ENCODE measurements around the gene UPF3B.
"Not testable (repeated sequence)": the region's sequence is repeated elsewhere in the genome, so short reads cannot be mapped to it uniquely, and the experiment has no call there.

DNA sequence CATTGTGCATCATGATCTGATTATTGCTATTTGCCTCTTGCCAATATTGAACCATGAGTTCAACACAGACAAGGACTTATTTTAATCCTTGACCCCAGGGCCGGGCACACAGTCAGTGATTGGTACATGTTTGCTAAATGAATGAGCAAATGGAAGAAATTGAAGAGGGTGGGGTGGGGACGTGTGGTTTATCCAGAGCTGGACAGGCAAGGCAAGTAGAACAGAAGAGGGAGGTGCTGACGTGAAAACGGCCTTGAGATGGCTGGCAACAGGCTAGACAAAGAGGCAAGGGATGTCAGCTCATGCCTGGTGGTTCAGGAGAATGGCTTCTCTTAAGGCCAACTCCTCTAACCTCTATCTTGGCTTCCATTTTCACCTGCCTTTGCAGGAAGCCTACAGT, 44.3 kb downstream of the UPF3B start:
- TF ChIP-seq, protein P1, sequence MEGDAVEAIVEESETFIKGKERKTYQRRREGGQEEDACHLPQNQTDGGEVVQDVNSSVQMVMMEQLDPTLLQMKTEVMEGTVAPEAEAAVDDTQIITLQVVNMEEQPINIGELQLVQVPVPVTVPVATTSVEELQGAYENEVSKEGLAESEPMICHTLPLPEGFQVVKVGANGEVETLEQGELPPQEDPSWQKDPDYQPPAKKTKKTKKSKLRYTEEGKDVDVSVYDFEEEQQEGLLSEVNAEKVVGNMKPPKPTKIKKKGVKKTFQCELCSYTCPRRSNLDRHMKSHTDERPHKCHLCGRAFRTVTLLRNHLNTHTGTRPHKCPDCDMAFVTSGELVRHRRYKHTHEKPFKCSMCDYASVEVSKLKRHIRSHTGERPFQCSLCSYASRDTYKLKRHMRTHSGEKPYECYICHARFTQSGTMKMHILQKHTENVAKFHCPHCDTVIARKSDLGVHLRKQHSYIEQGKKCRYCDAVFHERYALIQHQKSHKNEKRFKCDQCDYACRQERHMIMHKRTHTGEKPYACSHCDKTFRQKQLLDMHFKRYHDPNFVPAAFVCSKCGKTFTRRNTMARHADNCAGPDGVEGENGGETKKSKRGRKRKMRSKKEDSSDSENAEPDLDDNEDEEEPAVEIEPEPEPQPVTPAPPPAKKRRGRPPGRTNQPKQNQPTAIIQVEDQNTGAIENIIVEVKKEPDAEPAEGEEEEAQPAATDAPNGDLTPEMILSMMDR (IDR thresholded peaks at IDR 0.05), result not testable (repeated sequence)
- TF ChIP-seq POLR2AphosphoS5 (IDR thresholded peaks at IDR 0.05; ENCODE audit: low read depth, low read length), result not testable (repeated sequence)
- TF ChIP-seq, protein P2, sequence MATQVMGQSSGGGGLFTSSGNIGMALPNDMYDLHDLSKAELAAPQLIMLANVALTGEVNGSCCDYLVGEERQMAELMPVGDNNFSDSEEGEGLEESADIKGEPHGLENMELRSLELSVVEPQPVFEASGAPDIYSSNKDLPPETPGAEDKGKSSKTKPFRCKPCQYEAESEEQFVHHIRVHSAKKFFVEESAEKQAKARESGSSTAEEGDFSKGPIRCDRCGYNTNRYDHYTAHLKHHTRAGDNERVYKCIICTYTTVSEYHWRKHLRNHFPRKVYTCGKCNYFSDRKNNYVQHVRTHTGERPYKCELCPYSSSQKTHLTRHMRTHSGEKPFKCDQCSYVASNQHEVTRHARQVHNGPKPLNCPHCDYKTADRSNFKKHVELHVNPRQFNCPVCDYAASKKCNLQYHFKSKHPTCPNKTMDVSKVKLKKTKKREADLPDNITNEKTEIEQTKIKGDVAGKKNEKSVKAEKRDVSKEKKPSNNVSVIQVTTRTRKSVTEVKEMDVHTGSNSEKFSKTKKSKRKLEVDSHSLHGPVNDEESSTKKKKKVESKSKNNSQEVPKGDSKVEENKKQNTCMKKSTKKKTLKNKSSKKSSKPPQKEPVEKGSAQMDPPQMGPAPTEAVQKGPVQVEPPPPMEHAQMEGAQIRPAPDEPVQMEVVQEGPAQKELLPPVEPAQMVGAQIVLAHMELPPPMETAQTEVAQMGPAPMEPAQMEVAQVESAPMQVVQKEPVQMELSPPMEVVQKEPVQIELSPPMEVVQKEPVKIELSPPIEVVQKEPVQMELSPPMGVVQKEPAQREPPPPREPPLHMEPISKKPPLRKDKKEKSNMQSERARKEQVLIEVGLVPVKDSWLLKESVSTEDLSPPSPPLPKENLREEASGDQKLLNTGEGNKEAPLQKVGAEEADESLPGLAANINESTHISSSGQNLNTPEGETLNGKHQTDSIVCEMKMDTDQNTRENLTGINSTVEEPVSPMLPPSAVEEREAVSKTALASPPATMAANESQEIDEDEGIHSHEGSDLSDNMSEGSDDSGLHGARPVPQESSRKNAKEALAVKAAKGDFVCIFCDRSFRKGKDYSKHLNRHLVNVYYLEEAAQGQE (IDR thresholded peaks at IDR 0.05; ENCODE audit: insufficient read depth in 1 of 2, low read depth in 2 of 2, low read length in 1 of 2), result not testable (repeated sequence)
